Thyroid gland (tissue), 4 donors: Measurements from ENCODE around the gene FPR2. TPM values are rescaled to one million over a fixed set of nuclear protein-coding genes. Genes with fewer than 3 reads are reported as not detected.

ENCODE experiments used
- DNase-seq, 2 donors: peaks; one replicate each; pipeline ENCODE4 v3.0.0-alpha.2; 2019
- H3K27ac ChIP-seq, 3 donors: fragments of 200-600 bp; sonication (generic); 1 replicate in 2 of 3; 2 replicates in 1 of 3; pipeline ENCODE4 v1.5.1; 2016 to 2019; ENCODE audit warnings: mild to moderate bottlenecking in 1 of 3, moderate library complexity in 1 of 3
- H3K27me3 ChIP-seq: fragments of 200-600 bp; sonication (generic); one replicate; pipeline ENCODE4 v1.5.1; 2019
- H3K36me3 ChIP-seq, 2 donors: fragments of 200-600 bp; sonication (generic); one replicate each; pipeline ENCODE4 v1.5.1; 2016 to 2019
- H3K4me1 ChIP-seq, 2 donors: fragments of 200-600 bp; sonication (generic); one replicate each; pipeline ENCODE4 v1.5.1; 2017 to 2019
- H3K4me3 ChIP-seq, 3 donors: fragments of 200-600 bp; sonication (generic); replicated peaks in 1 of 3; 1 replicate in 2 of 3; 2 replicates in 1 of 3; pipeline ENCODE4 v1.5.1; 2016; ENCODE audit warnings: mild to moderate bottlenecking in 1 of 3
- H3K9me3 ChIP-seq: fragments of 200-600 bp; sonication (generic); one replicate; pipeline ENCODE4 v1.5.1; 2017
- POLR2A ChIP-seq, 2 donors: fragments of 450-650 bp; IDR thresholded peaks; one replicate each; pipeline ENCODE4 v1.6.1; 2017; ENCODE audit warnings: antibody characterized with exemption in 2 of 2, mild to moderate bottlenecking in 2 of 2, moderate library complexity in 1 of 2
- whole genome bisulfite sequencing, 2 donors: methylation state at CpG; one replicate each; pipeline ENCODE4 v1.1.5; 2017; 5-methylcytosine and 5-hydroxymethylcytosine counted together
- intact Hi-C: fragments of 100-400 bp; cut with DNase I; formaldehyde crosslinking; loops from one replicate; pipeline ENCODE4 v1.15.1; 2023
- total RNA-seq, 4 donors: library from RNA; depleted of rRNA; stranded (reverse); fragments of >200 nt; gene quantifications; one replicate each; pipeline ENCODE4 v1.2.3, GENCODE V29; 2016
- TF ChIP-seq, protein P1 (sequence below), 6 experiments: fragments of 200-600 bp in 3 of 6; fragments of 450-650 bp in 3 of 6; sonication (generic) in 3 of 6; IDR thresholded peaks; one replicate each; pipeline ENCODE4 v1.5.1; 2016 to 2019; ENCODE audit warnings: antibody characterized with exemption in 6 of 6, mild to moderate bottlenecking in 2 of 6, inconsistent platforms in 1 of 6, moderate library complexity in 1 of 6

FPR2 gene
- total RNA-seq, 4 donors from 2014 or later: 0.11 to 0.94 (median 0.39) TPM; not detected in 1

DNA sequence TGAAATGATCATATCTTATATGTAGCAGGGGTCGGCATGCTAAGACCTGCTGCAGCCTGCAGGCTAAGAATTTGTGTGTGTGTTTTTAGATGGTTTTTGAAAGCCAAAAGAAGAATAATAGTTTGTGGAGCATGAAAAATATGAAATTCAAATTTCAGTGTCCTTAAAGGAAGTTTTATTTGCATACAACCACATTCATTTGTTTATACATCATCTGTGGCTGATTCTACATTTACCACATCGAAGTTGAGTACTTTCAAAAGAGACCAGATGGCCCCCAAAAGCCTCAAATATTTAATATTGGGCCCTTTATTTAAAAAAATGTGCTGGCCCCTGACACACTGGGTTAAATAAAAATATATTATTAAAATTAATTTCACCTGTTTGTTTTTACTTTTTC, 38.5 kb upstream of the FPR2 start:
- intact Hi-C loops: no loop called here
- no peaks in the 10 kb centered on the region for H3K4me1 ChIP-seq
- no peaks in the 10 kb centered on the region for H3K9me3 ChIP-seq
- H3K36me3 ChIP-seq: no peaks in the 10 kb centered on the region
- H3K27ac ChIP-seq: no peak overlapping the region
- H3K4me3 ChIP-seq: no peak overlapping the region
- no peak for DNase-seq
- TF ChIP-seq, protein P1, sequence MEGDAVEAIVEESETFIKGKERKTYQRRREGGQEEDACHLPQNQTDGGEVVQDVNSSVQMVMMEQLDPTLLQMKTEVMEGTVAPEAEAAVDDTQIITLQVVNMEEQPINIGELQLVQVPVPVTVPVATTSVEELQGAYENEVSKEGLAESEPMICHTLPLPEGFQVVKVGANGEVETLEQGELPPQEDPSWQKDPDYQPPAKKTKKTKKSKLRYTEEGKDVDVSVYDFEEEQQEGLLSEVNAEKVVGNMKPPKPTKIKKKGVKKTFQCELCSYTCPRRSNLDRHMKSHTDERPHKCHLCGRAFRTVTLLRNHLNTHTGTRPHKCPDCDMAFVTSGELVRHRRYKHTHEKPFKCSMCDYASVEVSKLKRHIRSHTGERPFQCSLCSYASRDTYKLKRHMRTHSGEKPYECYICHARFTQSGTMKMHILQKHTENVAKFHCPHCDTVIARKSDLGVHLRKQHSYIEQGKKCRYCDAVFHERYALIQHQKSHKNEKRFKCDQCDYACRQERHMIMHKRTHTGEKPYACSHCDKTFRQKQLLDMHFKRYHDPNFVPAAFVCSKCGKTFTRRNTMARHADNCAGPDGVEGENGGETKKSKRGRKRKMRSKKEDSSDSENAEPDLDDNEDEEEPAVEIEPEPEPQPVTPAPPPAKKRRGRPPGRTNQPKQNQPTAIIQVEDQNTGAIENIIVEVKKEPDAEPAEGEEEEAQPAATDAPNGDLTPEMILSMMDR (IDR thresholded peaks at IDR 0.05): no peak
- peaks cover under 1% of the 10 kb centered on the region for H3K27me3 ChIP-seq
- 69 to 78% methylated on average over 2 of the region's 2 CpGs for WGBS, 2 donors

DNA sequence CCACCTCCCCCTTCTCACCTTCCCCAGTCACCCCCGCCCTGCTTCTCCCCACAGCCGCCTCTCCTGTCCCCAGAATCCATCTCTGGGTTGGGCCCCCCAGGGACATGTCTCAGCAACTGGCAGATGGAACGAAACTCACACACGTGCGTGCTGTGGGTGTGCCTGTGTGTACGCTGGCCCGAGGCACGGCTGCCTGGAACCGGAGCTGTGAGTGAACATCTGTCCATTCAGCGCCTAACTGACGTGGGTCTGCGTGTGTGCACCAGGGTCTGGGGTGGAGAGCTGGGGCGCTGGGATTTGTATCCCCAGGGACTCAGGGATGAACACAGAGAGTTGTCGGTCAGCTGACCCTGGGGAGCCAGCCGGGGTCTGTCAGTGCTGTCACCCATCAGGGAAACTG, 36.4 kb upstream of the FPR2 start:
- H3K4me3 ChIP-seq: no peak overlapping the region
- no peak for TF ChIP-seq POLR2A (IDR thresholded peaks at IDR 0.05)
- TF ChIP-seq, protein P1 (IDR thresholded peaks at IDR 0.05): no peak
- WGBS, 2 donors: 37 to 54% methylated on average over 9 to 10 of the region's 15 CpGs
- no peaks in the 10 kb centered on the region for H3K9me3 ChIP-seq
- no peak for DNase-seq
- H3K27me3 ChIP-seq: no peaks in the 10 kb centered on the region
- H3K27ac ChIP-seq: no peak overlapping the region
- no peaks in the 10 kb centered on the region for H3K4me1 ChIP-seq
- intact Hi-C loops: no loop called here
- no peaks in the 10 kb centered on the region for H3K36me3 ChIP-seq

DNA sequence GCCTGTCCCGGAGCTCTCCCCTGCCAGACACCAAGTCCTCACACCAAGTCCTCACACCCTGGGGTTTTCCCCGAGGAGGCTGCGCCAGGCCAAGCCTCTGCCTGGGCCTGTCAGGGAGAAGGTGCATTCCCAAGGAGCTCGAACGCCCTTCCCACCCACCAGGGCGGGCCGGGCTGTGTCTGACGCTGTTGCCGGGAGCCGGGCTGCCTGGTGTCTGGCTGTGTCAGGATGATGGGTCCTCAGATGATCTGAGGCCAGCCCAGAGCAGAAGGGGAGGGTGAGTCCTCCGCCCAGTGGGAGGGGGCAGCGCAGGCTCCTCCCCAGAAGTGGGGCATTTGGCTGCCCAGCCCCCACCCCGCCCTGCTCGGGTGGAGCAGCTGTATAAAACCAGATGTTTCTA, 34.9 kb upstream of the FPR2 start:
- DNase-seq: no peak
- TF ChIP-seq POLR2A (IDR thresholded peaks at IDR 0.05): no peak
- TF ChIP-seq, protein P1 (IDR thresholded peaks at IDR 0.05): no peak
- Histone ChIP-seq H3K4me3 (no peak overlapping the region), H3K27ac (no peak overlapping the region), H3K27me3 (no peaks in the 10 kb centered on the region), H3K36me3 (no peaks in the 10 kb centered on the region), H3K9me3 (no peaks in the 10 kb centered on the region), H3K4me1 (no peaks in the 10 kb centered on the region)
- WGBS, 2 donors: 26 to 41% methylated on average over 10 to 12 of the region's 14 CpGs
- intact Hi-C loops: no loop called here

DNA sequence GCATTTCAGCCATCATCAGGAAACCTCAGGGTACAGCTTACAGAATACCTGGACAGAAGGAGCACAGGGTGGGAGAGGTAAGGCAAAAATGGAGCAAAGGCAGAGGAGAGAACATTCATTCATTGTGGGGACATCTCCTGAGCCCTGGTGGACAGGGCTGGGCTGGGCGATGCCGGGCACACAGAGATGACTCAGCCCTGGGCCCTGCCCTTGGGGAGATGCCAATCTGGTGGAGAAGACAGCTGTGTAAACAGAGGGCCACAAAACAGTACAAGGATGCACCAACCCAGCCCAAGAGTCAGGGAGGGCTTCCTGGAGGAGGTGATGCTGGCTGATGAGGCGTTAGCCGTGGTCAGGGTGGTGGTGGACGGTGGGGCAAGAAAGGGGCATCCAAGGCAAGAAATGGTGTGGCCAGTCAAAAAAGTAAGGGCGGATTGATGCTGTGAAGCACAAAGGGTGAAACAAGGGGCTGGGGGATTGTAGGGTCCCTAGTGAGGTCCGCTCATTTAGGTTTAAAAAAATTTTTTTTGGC, 33.6 kb upstream of the FPR2 start:
- TF ChIP-seq POLR2A (IDR thresholded peaks at IDR 0.05): no peak
- TF ChIP-seq, protein P1 (IDR thresholded peaks at IDR 0.05): no peak
- Histone ChIP-seq H3K27ac (no peak overlapping the region), H3K4me1 (no peaks in the 10 kb centered on the region), H3K36me3 (no peaks in the 10 kb centered on the region), H3K4me3 (no peak overlapping the region), H3K9me3 (no peaks in the 10 kb centered on the region), H3K27me3 (no peaks in the 10 kb centered on the region)
- intact Hi-C loops: no loop called here
- WGBS, 2 donors: 87 to 89% methylated on average over 7 of the region's 7 CpGs
- DNase-seq: no peak

DNA sequence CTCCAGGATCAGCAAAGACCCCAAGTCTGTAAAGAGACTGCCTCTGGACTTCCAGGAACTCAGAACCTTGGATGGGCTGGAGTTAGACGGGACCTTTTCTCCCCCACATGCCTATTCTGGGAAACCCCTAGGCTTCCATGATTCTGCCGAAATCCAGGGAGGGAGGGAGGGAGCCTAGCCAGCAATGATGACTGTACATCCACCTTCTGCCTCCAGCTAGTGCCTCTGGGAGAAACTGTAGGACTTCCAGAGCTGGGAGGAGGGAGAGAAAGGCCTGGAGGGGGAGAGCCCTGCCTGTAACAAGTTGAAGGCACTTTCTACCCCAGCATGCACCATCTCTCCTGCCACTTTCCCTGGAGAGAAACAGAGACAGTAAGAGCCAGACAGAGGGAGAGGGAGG, 31.2 kb upstream of the FPR2 start:
- Histone ChIP-seq H3K4me3 (no peak overlapping the region), H3K27ac (no peak overlapping the region), H3K36me3 (no peaks in the 10 kb centered on the region), H3K27me3 (no peaks in the 10 kb centered on the region), H3K9me3 (no peaks in the 10 kb centered on the region), H3K4me1 (no peaks in the 10 kb centered on the region)
- no peak for TF ChIP-seq POLR2A (IDR thresholded peaks at IDR 0.05)
- TF ChIP-seq, protein P1 (IDR thresholded peaks at IDR 0.05): no peak
- WGBS, 2 donors: 69 to 70% methylated on average over 2 of the region's 2 CpGs
- DNase-seq: no peak
- intact Hi-C loops: no loop called here
